WTC11 (cell line): ENCODE results near the gene DCST2. TPM values are rescaled to one million over a fixed set of nuclear protein-coding genes. Genes with fewer than 3 reads are reported as not detected.

ENCODE experiments used
- ATAC-seq: fragments of 200-7000 bp; cut with Tn5 transposase; 2 replicates; pipeline ENCODE4 v1.10.0; 2021; ENCODE audit warnings: mild to moderate bottlenecking, moderate library complexity
- CTCF ChIA-PET: fragments of 300-600 bp; sonication (Branson Sonifier 250); formaldehyde crosslinking; loops from one replicate; lab custom pipeline; 2021; ENCODE audit warnings: antibody characterized with exemption; lab: Charles Lee
- POLR2A ChIA-PET: fragments of 350-600 bp; sonication (Branson Sonifier 250); formaldehyde crosslinking; loops from one replicate; lab custom pipeline; 2021; ENCODE audit warnings: antibody characterized with exemption; lab: Charles Lee
- DNase-seq: peaks from one replicate; pipeline ENCODE4 v3.0.0; 2021; ENCODE audit warnings: low spot score
- H3K27ac Mint-ChIP-seq: 2 replicates; pipeline ENCODE4 v1.8.0; 2021; ENCODE audit warnings: mixed read lengths
- H3K27me3 Mint-ChIP-seq: 2 replicates; pipeline ENCODE4 v1.8.0; 2021; ENCODE audit warnings: low read depth, mild to moderate bottlenecking, moderate library complexity, mixed read lengths
- H3K36me3 Mint-ChIP-seq: 2 replicates; pipeline ENCODE4 v1.8.0; 2021; ENCODE audit warnings: mixed read lengths
- H3K4me1 Mint-ChIP-seq: 2 replicates; pipeline ENCODE4 v1.8.0; 2022; ENCODE audit warnings: mixed read lengths
- H3K4me3 Mint-ChIP-seq: 2 replicates; pipeline ENCODE4 v1.8.0; 2021; ENCODE audit warnings: mild to moderate bottlenecking, moderate library complexity, mixed read lengths
- H3K9me3 Mint-ChIP-seq: 2 replicates; pipeline ENCODE4 v1.8.0; 2021; ENCODE audit warnings: mixed read lengths
- ATF2 ChIP-seq: sonication (generic); formaldehyde crosslinking; IDR thresholded peaks from 2 replicates; pipeline ENCODE4 v1.8.1; 2022; ENCODE audit warnings: low read depth, missing genetic modification reagents, borderline replicate concordance
- CREM ChIP-seq: sonication (generic); formaldehyde crosslinking; IDR thresholded peaks from 2 replicates; pipeline ENCODE4 v1.8.1; 2022; ENCODE audit warnings: mild to moderate bottlenecking, missing genetic modification reagents, moderate library complexity
- ELF4 ChIP-seq: sonication (generic); formaldehyde crosslinking; IDR thresholded peaks from 2 replicates; pipeline ENCODE4 v1.8.1; 2022; ENCODE audit warnings: low read depth, mild to moderate bottlenecking, moderate library complexity, missing genetic modification reagents
- GTF2I ChIP-seq: fragments of 250-450 bp; sonication (Bioruptor Pico); conservative IDR thresholded peaks from 2 replicates; pipeline ENCODE4 v1.4.0; 2021; ENCODE audit warnings: mild to moderate bottlenecking
- JUN ChIP-seq: sonication (generic); formaldehyde crosslinking; IDR thresholded peaks from 2 replicates; pipeline ENCODE4 v1.8.0; 2023; ENCODE audit warnings: mild to moderate bottlenecking, missing genetic modification reagents
- NFATC4 ChIP-seq: fragments of 250-450 bp; sonication (Bioruptor Pico); IDR thresholded peaks from 2 replicates; pipeline ENCODE4 v1.9.0; 2021; ENCODE audit warnings: mild to moderate bottlenecking
- NFE2L1 ChIP-seq: sonication (generic); formaldehyde crosslinking; IDR thresholded peaks from 2 replicates; pipeline ENCODE4 v1.8.1; 2023; ENCODE audit warnings: missing genetic modification reagents
- NR1H2 ChIP-seq: sonication (generic); formaldehyde crosslinking; IDR thresholded peaks from 2 replicates; pipeline ENCODE4 v1.9.0; 2021; ENCODE audit warnings: mild to moderate bottlenecking, moderate library complexity, missing genetic modification reagents
- OVOL2 ChIP-seq: fragments of 250-450 bp; sonication (Bioruptor Pico); IDR thresholded peaks from 2 replicates; pipeline ENCODE4 v1.9.0; 2021; ENCODE audit warnings: mild to moderate bottlenecking, borderline replicate concordance
- RORB ChIP-seq: fragments of 250-450 bp; sonication (Bioruptor Pico); IDR thresholded peaks from 2 replicates; pipeline ENCODE4 v1.9.0; 2021; ENCODE audit warnings: mild to moderate bottlenecking
- SMAD4 ChIP-seq: sonication (generic); formaldehyde crosslinking; IDR thresholded peaks from 2 replicates; pipeline ENCODE4 v1.8.0; 2022; ENCODE audit warnings: mild to moderate bottlenecking, missing genetic modification reagents
- SOX15 ChIP-seq: fragments of 250-450 bp; sonication (Bioruptor Pico); IDR thresholded peaks from 2 replicates; pipeline ENCODE4 v1.9.0; 2021; ENCODE audit warnings: mild to moderate bottlenecking
- TEAD4 ChIP-seq: sonication (generic); formaldehyde crosslinking; IDR thresholded peaks from 2 replicates; pipeline ENCODE4 v1.8.0; 2022; ENCODE audit warnings: mild to moderate bottlenecking, missing genetic modification reagents
- ZNF138 ChIP-seq: sonication (generic); formaldehyde crosslinking; conservative IDR thresholded peaks from 2 replicates; pipeline ENCODE4 v1.8.1; 2022; ENCODE audit warnings: mild to moderate bottlenecking, moderate library complexity, missing genetic modification reagents
- ZNF232 ChIP-seq: sonication (generic); formaldehyde crosslinking; IDR thresholded peaks from 2 replicates; pipeline ENCODE4 v1.8.0; 2022; ENCODE audit warnings: mild to moderate bottlenecking, missing genetic modification reagents
- ZNF396 ChIP-seq: fragments of 250-450 bp; sonication (Bioruptor Pico); IDR thresholded peaks from 2 replicates; pipeline ENCODE4 v1.8.0; 2021; ENCODE audit warnings: mild to moderate bottlenecking, moderate library complexity, borderline replicate concordance
- ZNF423 ChIP-seq: fragments of 250-450 bp; sonication (Bioruptor Pico); IDR thresholded peaks from 2 replicates; pipeline ENCODE4 v2.1.2; 2022; ENCODE audit warnings: mild to moderate bottlenecking, moderate library complexity
- ZNF671 ChIP-seq: fragments of 250-450 bp; sonication (Bioruptor Pico); IDR thresholded peaks from 2 replicates; pipeline ENCODE4 v1.8.0; 2021; ENCODE audit warnings: mild to moderate bottlenecking
- total RNA-seq: library from RNA; stranded (reverse); gene quantifications from 3 replicates; pipeline ENCODE4 v1.2.3, GENCODE V29; 2021
- TF ChIP-seq, protein P1 (sequence below): sonication (generic); formaldehyde crosslinking; IDR thresholded peaks from 2 replicates; pipeline ENCODE4 v1.8.1; 2023; ENCODE audit warnings: mild to moderate bottlenecking, missing genetic modification reagents
- TF ChIP-seq, protein P2 (sequence below): sonication (generic); formaldehyde crosslinking; conservative IDR thresholded peaks from 2 replicates; pipeline ENCODE4 v1.8.1; 2022; ENCODE audit warnings: mild to moderate bottlenecking, missing genetic modification reagents
- TF ChIP-seq, protein P3 (sequence below): fragments of 250-450 bp; sonication (Bioruptor Pico); conservative IDR thresholded peaks from 2 replicates; pipeline ENCODE4 v1.9.0; 2021; ENCODE audit warnings: mild to moderate bottlenecking
- TF ChIP-seq, protein P4 (sequence below): sonication (generic); formaldehyde crosslinking; IDR thresholded peaks from 2 replicates; pipeline ENCODE4 v1.8.0; 2023; ENCODE audit warnings: missing genetic modification reagents, mild to moderate bottlenecking, borderline replicate concordance

DCST2 gene
- total RNA-seq, 1 experiment from 2014 or later: 0.83 TPM

- H3K9me3 Mint-ChIP-seq: no peaks in the 10 kb centered on the region
- H3K4me3 Mint-ChIP-seq: no peak overlapping the region
- no peak for TF ChIP-seq ELF4 (CRISPR knock-in tag)
- no peak for TF ChIP-seq NFATC4
- TF ChIP-seq JUN: no peak
- TF ChIP-seq GTF2I (CRISPR knock-in tag): no peak
- no peak for TF ChIP-seq TEAD4 (CRISPR knock-in tag)
- TF ChIP-seq ZNF232 (CRISPR knock-in tag): no peak
- no peak for TF ChIP-seq SMAD4 (CRISPR knock-in tag)
- no peak for TF ChIP-seq ATF2 (CRISPR knock-in tag)
- TF ChIP-seq ZNF423 (CRISPR knock-in tag): no peak
- TF ChIP-seq NFE2L1 (CRISPR knock-in tag): no peak
- TF ChIP-seq OVOL2: no peak
- no peak for TF ChIP-seq ZNF138
- TF ChIP-seq RORB (CRISPR knock-in tag): no peak
- TF ChIP-seq ZNF396: no peak
- no peak for TF ChIP-seq CREM (CRISPR knock-in tag)
- H3K36me3 Mint-ChIP-seq: no peaks in the 10 kb centered on the region
- peaks cover 19% of the 10 kb centered on the region for H3K4me1 Mint-ChIP-seq
- no peak overlapping the region for H3K27ac Mint-ChIP-seq
- peaks cover 4% of the 10 kb centered on the region for H3K27me3 Mint-ChIP-seq
- ChIA-PET CTCF (interaction anchor here (1.0 to 5.6 kb wide), 6 partner anchors 8 to 124 kb away, joined by 3 to 137 read pairs (median 28); partner anchors contain the start of genes ADAM15, EFNA4 and PBXIP1), POLR2A (no interaction called here)
- no peak for ATAC-seq
- no peak for DNase-seq
Measured at GRCh38 chr1:155042789-155043188, 9.2 kb upstream of the DCST2 start.

DNA sequence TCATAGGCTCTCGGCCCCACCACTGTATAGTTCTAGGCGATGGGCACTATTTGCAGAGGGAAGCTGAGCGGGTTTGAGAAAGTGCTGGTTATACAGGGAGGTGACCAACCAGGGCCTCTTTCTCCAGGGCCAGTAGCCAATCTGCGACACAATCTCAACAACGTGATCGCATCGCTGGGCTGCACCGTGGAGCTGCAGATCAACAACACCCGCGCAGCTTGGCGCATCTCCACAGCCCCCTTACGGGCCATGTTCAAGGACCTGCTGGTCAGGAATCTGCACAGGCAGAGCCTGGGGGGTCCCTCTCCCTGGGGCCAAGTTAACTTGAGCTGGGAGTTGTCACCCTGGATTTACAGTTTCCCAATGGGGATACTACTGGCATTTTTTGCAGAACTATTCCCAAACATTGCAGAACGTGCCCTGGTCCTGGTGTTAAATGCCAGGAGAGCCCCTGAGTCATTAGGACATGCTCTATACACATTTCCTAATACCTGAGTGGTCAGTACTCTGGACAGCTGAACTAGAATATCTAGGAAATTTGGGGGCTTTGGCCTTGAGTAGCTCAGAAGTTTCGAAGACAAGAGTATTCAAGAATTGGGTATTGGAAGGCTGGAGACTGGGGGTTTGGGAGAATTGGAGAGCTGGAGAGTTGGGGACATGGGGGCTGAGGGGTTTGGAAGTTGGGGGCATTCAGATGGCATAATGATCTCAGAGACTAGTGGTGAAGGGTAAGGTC, 6.9 kb upstream of the DCST2 start:
- no peaks in the 10 kb centered on the region for H3K9me3 Mint-ChIP-seq
- DNase-seq (no peak), ATAC-seq (no peak)
- POLR2A ChIA-PET: no interaction called here
- no peak overlapping the region for H3K4me3 Mint-ChIP-seq
- H3K4me1 Mint-ChIP-seq: peaks cover 11% of the 10 kb centered on the region
- H3K36me3 Mint-ChIP-seq: no peaks in the 10 kb centered on the region
- TF ChIP-seq, protein P1, sequence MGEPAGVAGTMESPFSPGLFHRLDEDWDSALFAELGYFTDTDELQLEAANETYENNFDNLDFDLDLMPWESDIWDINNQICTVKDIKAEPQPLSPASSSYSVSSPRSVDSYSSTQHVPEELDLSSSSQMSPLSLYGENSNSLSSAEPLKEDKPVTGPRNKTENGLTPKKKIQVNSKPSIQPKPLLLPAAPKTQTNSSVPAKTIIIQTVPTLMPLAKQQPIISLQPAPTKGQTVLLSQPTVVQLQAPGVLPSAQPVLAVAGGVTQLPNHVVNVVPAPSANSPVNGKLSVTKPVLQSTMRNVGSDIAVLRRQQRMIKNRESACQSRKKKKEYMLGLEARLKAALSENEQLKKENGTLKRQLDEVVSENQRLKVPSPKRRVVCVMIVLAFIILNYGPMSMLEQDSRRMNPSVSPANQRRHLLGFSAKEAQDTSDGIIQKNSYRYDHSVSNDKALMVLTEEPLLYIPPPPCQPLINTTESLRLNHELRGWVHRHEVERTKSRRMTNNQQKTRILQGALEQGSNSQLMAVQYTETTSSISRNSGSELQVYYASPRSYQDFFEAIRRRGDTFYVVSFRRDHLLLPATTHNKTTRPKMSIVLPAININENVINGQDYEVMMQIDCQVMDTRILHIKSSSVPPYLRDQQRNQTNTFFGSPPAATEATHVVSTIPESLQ: no peak
- TF ChIP-seq GTF2I (CRISPR knock-in tag) (no peak), SOX15 (CRISPR knock-in tag) (no peak), ZNF671 (CRISPR knock-in tag) (no peak), NR1H2 (CRISPR knock-in tag) (no peak)
- TF ChIP-seq, protein P2, sequence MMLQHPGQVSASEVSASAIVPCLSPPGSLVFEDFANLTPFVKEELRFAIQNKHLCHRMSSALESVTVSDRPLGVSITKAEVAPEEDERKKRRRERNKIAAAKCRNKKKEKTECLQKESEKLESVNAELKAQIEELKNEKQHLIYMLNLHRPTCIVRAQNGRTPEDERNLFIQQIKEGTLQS (CRISPR knock-in tag): no peak
- TF ChIP-seq, protein P3, sequence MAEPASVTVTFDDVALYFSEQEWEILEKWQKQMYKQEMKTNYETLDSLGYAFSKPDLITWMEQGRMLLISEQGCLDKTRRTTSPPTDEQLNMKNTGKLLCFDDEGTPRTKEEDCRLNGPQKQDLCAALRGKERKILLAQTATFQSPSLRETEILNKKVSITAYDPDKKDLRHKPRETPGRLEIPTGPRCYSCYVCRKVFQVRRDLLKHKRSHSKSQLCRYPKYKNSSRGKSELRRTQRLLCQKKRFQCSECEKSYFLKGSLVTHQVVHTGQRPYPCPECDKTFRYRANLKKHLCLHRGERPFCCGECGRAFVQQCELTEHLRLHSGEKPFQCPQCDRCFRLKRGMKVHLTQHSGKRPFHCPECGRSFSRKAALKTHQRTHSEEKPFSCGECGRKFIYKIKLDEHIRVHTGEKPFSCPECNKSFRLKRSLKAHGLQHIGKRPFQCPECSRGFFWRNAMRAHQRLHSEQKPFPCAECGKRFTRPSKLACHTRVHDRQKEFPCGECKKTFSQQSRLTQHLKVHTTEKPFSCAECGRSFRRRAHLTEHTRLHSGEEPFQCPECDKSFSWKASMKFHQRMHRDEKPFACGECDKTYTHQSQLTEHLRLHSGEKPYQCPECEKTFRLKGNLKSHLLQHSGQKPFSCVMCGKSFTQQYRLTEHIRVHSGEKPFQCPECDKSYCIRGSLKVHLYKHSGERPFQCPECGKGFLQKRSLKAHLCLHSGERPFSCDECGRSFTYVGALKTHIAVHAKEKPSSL: no peak
- TF ChIP-seq, protein P4, sequence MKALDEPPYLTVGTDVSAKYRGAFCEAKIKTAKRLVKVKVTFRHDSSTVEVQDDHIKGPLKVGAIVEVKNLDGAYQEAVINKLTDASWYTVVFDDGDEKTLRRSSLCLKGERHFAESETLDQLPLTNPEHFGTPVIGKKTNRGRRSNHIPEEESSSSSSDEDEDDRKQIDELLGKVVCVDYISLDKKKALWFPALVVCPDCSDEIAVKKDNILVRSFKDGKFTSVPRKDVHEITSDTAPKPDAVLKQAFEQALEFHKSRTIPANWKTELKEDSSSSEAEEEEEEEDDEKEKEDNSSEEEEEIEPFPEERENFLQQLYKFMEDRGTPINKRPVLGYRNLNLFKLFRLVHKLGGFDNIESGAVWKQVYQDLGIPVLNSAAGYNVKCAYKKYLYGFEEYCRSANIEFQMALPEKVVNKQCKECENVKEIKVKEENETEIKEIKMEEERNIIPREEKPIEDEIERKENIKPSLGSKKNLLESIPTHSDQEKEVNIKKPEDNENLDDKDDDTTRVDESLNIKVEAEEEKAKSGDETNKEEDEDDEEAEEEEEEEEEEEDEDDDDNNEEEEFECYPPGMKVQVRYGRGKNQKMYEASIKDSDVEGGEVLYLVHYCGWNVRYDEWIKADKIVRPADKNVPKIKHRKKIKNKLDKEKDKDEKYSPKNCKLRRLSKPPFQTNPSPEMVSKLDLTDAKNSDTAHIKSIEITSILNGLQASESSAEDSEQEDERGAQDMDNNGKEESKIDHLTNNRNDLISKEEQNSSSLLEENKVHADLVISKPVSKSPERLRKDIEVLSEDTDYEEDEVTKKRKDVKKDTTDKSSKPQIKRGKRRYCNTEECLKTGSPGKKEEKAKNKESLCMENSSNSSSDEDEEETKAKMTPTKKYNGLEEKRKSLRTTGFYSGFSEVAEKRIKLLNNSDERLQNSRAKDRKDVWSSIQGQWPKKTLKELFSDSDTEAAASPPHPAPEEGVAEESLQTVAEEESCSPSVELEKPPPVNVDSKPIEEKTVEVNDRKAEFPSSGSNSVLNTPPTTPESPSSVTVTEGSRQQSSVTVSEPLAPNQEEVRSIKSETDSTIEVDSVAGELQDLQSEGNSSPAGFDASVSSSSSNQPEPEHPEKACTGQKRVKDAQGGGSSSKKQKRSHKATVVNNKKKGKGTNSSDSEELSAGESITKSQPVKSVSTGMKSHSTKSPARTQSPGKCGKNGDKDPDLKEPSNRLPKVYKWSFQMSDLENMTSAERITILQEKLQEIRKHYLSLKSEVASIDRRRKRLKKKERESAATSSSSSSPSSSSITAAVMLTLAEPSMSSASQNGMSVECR (CRISPR knock-in tag): no peak
- CTCF ChIA-PET: interaction anchor here (0.7 to 5.6 kb wide), 12 partner anchors 10 to 51 kb away, joined by 3 to 137 read pairs (median 4); partner anchors contain the start of genes ADAM15 and EFNA4
- H3K27me3 Mint-ChIP-seq: peaks cover 10% of the 10 kb centered on the region
- no peak overlapping the region for H3K27ac Mint-ChIP-seq
